K562 (cell line): ENCODE data around the gene HAUS3.

ENCODE experiments used
- ARID2 ChIP-seq: fragments of 450-650 bp; IDR thresholded peaks from 2 replicates; pipeline ENCODE4 v1.6.1; 2017; ENCODE audit warnings: antibody characterized with exemption, mild to moderate bottlenecking
- ATF3 ChIP-seq, 2 experiments: fragments of 450-650 bp in 1 of 2; sonication (generic) in 1 of 2; formaldehyde crosslinking in 1 of 2; IDR thresholded peaks in 1 of 2; conservative IDR thresholded peaks in 1 of 2; 2 replicates each; pipeline versions ENCODE4 v1.6.1 to v1.8.1; 2016 to 2023; ENCODE audit warnings: mild to moderate bottlenecking in 2 of 2, moderate library complexity in 2 of 2, inconsistent platforms in 1 of 2, missing genetic modification reagents in 1 of 2
- CBX2 ChIP-seq: fragments of 200-600 bp; sonication (generic); IDR thresholded peaks from one replicate; pipeline ENCODE4 v1.6.1; 2012; ENCODE audit warnings: mild to moderate bottlenecking, low read length, inconsistent platforms; ENCODE audit not compliant: insufficient read depth, poor library complexity, severe bottlenecking
- POLR2A ChIP-seq: fragments of 450-650 bp; conservative IDR thresholded peaks from 2 replicates; pipeline ENCODE4 v1.6.1; 2016
- THAP12 ChIP-seq: fragments of 250-450 bp; sonication (Bioruptor Pico); IDR thresholded peaks from 2 replicates; pipeline ENCODE4 v1.9.0; 2021; ENCODE audit warnings: mild to moderate bottlenecking, inconsistent platforms
- ZNF507 ChIP-seq: conservative IDR thresholded peaks from 2 replicates; pipeline ENCODE4 v1.6.1; 2017; ENCODE audit warnings: missing genetic modification characterization, missing compliant biosample characterization
- TF ChIP-seq, protein P1 (sequence below): fragments of 250-450 bp; sonication (Bioruptor Pico); IDR thresholded peaks from 2 replicates; pipeline ENCODE4 v1.5.0; 2020; ENCODE audit warnings: mild to moderate bottlenecking, borderline replicate concordance

DNA sequence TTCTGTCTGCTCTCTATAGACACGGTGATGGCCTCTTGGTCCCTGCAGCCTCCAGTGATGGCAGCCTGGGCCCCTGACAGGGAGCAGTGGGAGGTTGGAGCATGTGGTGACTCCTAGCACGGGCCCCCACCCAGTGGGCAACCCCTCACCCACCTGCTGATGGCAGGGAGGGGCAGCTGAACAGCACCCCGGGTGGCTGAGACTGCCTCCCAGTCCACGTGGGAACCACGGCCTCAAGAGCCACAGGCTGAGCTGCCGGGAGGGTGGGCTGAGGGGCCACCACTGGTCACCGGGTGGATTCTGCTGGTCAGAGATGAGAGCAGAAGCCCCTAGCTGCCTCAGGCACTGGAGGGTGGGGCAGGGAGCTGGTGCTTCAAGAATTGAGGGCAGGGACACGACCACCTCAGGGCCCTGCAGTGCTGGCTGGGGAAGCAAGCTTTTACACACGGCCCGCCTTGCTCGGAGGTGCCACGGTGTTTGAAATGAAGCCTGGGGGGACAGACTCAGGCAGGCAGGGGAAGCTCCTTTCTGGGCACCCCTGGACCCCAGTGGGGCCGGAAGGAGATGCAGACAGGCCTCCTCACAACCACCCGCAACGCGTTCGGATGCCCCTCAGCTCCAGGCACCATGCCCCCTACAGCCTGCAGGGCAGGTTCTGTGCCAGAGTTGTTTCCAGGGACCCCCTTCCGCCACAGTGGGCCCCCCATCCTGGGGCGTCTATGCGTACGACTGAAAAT is 6.3 kb upstream of the HAUS3 start:
- TF ChIP-seq ZNF507 (tag) (no peak), CBX2 (no peak), POLR2A (no peak), THAP12 (no peak), ARID2 (no peak), ATF3 (IDR thresholded peaks at IDR 0.05) (no peak), ATF3 (CRISPR knock-in tag; conservative IDR thresholded peaks at IDR 0.05) (no peak)
- TF ChIP-seq, protein P1, sequence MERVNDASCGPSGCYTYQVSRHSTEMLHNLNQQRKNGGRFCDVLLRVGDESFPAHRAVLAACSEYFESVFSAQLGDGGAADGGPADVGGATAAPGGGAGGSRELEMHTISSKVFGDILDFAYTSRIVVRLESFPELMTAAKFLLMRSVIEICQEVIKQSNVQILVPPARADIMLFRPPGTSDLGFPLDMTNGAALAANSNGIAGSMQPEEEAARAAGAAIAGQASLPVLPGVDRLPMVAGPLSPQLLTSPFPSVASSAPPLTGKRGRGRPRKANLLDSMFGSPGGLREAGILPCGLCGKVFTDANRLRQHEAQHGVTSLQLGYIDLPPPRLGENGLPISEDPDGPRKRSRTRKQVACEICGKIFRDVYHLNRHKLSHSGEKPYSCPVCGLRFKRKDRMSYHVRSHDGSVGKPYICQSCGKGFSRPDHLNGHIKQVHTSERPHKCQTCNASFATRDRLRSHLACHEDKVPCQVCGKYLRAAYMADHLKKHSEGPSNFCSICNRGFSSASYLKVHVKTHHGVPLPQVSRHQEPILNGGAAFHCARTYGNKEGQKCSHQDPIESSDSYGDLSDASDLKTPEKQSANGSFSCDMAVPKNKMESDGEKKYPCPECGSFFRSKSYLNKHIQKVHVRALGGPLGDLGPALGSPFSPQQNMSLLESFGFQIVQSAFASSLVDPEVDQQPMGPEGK (CRISPR knock-in tag), result no peak
